GM23248 (cell line): ENCODE measurements around the gene RAD51B. TPM values are rescaled to one million over a fixed set of nuclear protein-coding genes. Genes with fewer than 3 reads are reported as not detected.

Experiments
- DNase-seq: peaks from one replicate; pipeline ENCODE4 v3.0.0-alpha.2; 2015
- H2AFZ ChIP-seq: fragments of 200-600 bp; sonication (generic); 2 replicates; pipeline ENCODE4 v1.6.1; 2016; ENCODE audit warnings: antibody characterized with exemption
- H3F3A ChIP-seq: fragments of 200-600 bp; sonication (generic); 2 replicates; pipeline ENCODE4 v1.6.1; 2016; ENCODE audit warnings: mild to moderate bottlenecking, antibody characterized with exemption, mixed run types; ENCODE audit not compliant: insufficient read depth
- H3K27ac ChIP-seq: fragments of 200-600 bp; sonication (generic); 2 replicates; pipeline ENCODE4 v1.5.1; 2016; ENCODE audit warnings: mild to moderate bottlenecking
- H3K27me3 ChIP-seq: fragments of 200-600 bp; sonication (generic); replicated peaks from 2 replicates; pipeline ENCODE4 v1.6.1; 2016; ENCODE audit warnings: mild to moderate bottlenecking; ENCODE audit not compliant: insufficient read depth
- H3K36me3 ChIP-seq: fragments of 200-600 bp; sonication (generic); 2 replicates; pipeline ENCODE4 v1.6.1; 2016; ENCODE audit warnings: low read depth, mild to moderate bottlenecking
- H3K4me1 ChIP-seq: fragments of 200-600 bp; sonication (generic); 2 replicates; pipeline ENCODE4 v1.6.1; 2016; ENCODE audit warnings: mild to moderate bottlenecking; ENCODE audit not compliant: insufficient read depth
- H3K4me2 ChIP-seq: fragments of 200-600 bp; sonication (generic); one replicate; pipeline ENCODE4 v1.6.1; 2016; ENCODE audit warnings: mild to moderate bottlenecking; ENCODE audit not compliant: unreplicated experiment
- H3K4me3 ChIP-seq: fragments of 200-600 bp; sonication (generic); 2 replicates; pipeline ENCODE4 v1.5.1; 2016; ENCODE audit warnings: mild to moderate bottlenecking
- H3K79me2 ChIP-seq: fragments of 200-600 bp; sonication (generic); 2 replicates; pipeline ENCODE4 v1.6.1; 2016; ENCODE audit warnings: mild to moderate bottlenecking; ENCODE audit not compliant: insufficient read depth
- H3K9ac ChIP-seq: fragments of 200-600 bp; sonication (generic); 2 replicates; pipeline ENCODE4 v1.6.1; 2016; ENCODE audit warnings: mild to moderate bottlenecking
- H3K9me2 ChIP-seq: fragments of 200-600 bp; sonication (generic); 2 replicates; pipeline ENCODE4 v1.6.1; 2016; ENCODE audit warnings: mixed run types, mild to moderate bottlenecking, moderate library complexity; ENCODE audit not compliant: insufficient read depth
- H3K9me3 ChIP-seq: fragments of 200-600 bp; sonication (generic); one replicate; pipeline ENCODE4 v1.6.1; 2017; ENCODE audit warnings: low read depth
- H4K20me1 ChIP-seq: fragments of 200-600 bp; sonication (generic); 2 replicates; pipeline ENCODE4 v1.6.0; 2016; ENCODE audit not compliant: insufficient read depth
- EZH2 ChIP-seq: fragments of 200-600 bp; sonication (generic); IDR thresholded peaks from 2 replicates; pipeline ENCODE4 v1.6.1; 2018; ENCODE audit warnings: antibody characterized with exemption, mild to moderate bottlenecking; ENCODE audit not compliant: insufficient read depth, poor library complexity, severe bottlenecking
- EZH2phosphoT487 ChIP-seq: fragments of 200-600 bp; sonication (generic); IDR thresholded peaks from 2 replicates; pipeline ENCODE4 v1.6.1; 2018; ENCODE audit warnings: antibody characterized with exemption, moderate library complexity, mild to moderate bottlenecking, low read depth; ENCODE audit not compliant: insufficient read depth
- WGBS, 2 experiments: methylation state at CpG; one replicate each; pipeline ENCODE4 v1.1.6; 2015 to 2017; ENCODE audit warnings: low lambda C conversion rate in 2 of 2, low coverage in 1 of 2; ENCODE audit errors: missing lambda C conversion rate in 2 of 2; 5-methylcytosine and 5-hydroxymethylcytosine counted together
- in situ Hi-C: fragments of 300-500 bp; cut with MboI; formaldehyde crosslinking; loops from 2 replicates; pipeline ENCODE4 v1.15.0; 2020
- polyA plus RNA-seq: library from polyadenylated mRNA; unstranded; fragments of >200 nt; fragmentation: Nextera tagmentation; extraction: Ambion mirVana; gene quantifications from 2 replicates; pipeline ENCODE4 v1.2.1, GENCODE V29; 2016
- total RNA-seq: library from RNA; depleted of rRNA; stranded (reverse); fragments of >200 nt; shearing (Covaris generic); gene quantifications from 2 replicates; pipeline ENCODE4 v1.2.3, GENCODE V29; 2014

Gene RAD51B
- total and polyA plus RNA-seq, 2 experiments from 2014 or later: 4.0 to 8.8 TPM

- no peaks in the 10 kb centered on the region for H4K20me1 ChIP-seq
- H3K4me1 ChIP-seq: peaks cover 34% of the 10 kb centered on the region
- H3K27me3 ChIP-seq: no peaks in the 10 kb centered on the region
- H3K9me2 ChIP-seq: no peaks in the 10 kb centered on the region
- 0 out of 2 replicates have a peak, but pooled peaks cover 4% of the 10 kb centered on the region for H3K79me2 ChIP-seq
- no peaks in the 10 kb centered on the region for H3K9me3 ChIP-seq
- no peak for DNase-seq
- peaks cover 27% of the 10 kb centered on the region for H3F3A ChIP-seq
- H3K4me3 ChIP-seq: no peak overlapping the region
- H3K36me3 ChIP-seq: no peaks in the 10 kb centered on the region
- no peak overlapping the region for H3K4me2 ChIP-seq
- in situ Hi-C loops: no loop called here
- 97 to 100% methylated on average over 11 of the region's 11 CpGs for WGBS, 2 experiments
- H2AFZ ChIP-seq: no peak overlapping the region
- TF ChIP-seq EZH2: no peak
- no peak overlapping the region for H3K9ac ChIP-seq
- no peak overlapping the region for H3K27ac ChIP-seq
Observed at GRCh38 chr14:68677901-68678300, 858.3 kb downstream of the RAD51B start.

GRCh38 chr14:68678471-68678870 lies 858.9 kb downstream of the RAD51B start:
- Histone ChIP-seq H2AFZ (no peak overlapping the region), H3K4me1 (peaks cover 40% of the 10 kb centered on the region), H3K36me3 (no peaks in the 10 kb centered on the region)

DNA sequence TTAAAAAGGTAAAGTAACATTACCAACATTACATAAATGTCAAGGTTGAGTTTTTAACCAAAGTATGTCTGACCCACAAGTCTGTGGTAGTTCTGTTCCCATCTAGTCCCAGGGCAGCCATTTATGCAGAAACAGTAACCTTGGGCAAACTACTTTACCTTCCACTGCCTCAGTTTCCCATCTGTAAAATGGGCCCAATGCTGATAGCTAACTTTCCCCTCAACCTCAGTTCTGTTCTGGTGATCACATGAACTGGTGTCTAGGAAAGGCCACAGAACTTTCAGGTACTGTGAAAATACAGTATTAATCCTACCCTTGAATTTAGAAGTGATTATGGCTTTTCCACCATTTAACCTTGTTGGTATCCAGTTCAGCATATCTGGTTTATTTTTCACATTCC lies 859.7 kb downstream of the RAD51B start:
- no peak overlapping the region for H2AFZ ChIP-seq
- no peak overlapping the region for H3K27ac ChIP-seq
- TF ChIP-seq EZH2phosphoT487 (no peak), EZH2 (no peak)
- H3K27me3 ChIP-seq: no peaks in the 10 kb centered on the region
- in situ Hi-C loops: no loop called here
- 0 out of 2 replicates have a peak, but pooled peaks cover 4% of the 10 kb centered on the region for H3K79me2 ChIP-seq
- H4K20me1 ChIP-seq: no peaks in the 10 kb centered on the region
- no peaks in the 10 kb centered on the region for H3K36me3 ChIP-seq
- H3K4me3 ChIP-seq: no peak overlapping the region
- no peaks in the 10 kb centered on the region for H3K9me2 ChIP-seq
- peaks cover 27% of the 10 kb centered on the region for H3F3A ChIP-seq
- no peak overlapping the region for H3K9ac ChIP-seq
- H3K9me3 ChIP-seq: no peaks in the 10 kb centered on the region
- H3K4me1 ChIP-seq: peaks cover 48% of the 10 kb centered on the region
- DNase-seq: no peak
- H3K4me2 ChIP-seq: no peak overlapping the region

More at GRCh38 chr14:68678471-68678870, 858.9 kb downstream of the RAD51B start:
- Histone ChIP-seq H3K27ac (no peak overlapping the region), H3K4me2 (no peak overlapping the region), H3K9me3 (no peaks in the 10 kb centered on the region), H3K27me3 (no peaks in the 10 kb centered on the region), H3F3A (peaks cover 27% of the 10 kb centered on the region), H3K4me3 (no peak overlapping the region), H3K9me2 (no peaks in the 10 kb centered on the region), H3K79me2 (0 out of 2 replicates have a peak, but pooled peaks cover 4% of the 10 kb centered on the region), H4K20me1 (no peaks in the 10 kb centered on the region), H3K9ac (no peak overlapping the region)
- WGBS, 2 experiments: 71 to 78% methylated on average over 1 of the region's 1 CpG
- no peak for DNase-seq
- in situ Hi-C loops: no loop called here
- TF ChIP-seq EZH2phosphoT487 (no peak), EZH2 (no peak)

GRCh38 chr14:68679746-68680467 lies 860.3 kb downstream of the RAD51B start:
- H3K9ac ChIP-seq: no peak overlapping the region
- no peak overlapping the region for H3K4me3 ChIP-seq
- H3K27me3 ChIP-seq: no peaks in the 10 kb centered on the region
- H4K20me1 ChIP-seq: no peaks in the 10 kb centered on the region
- WGBS, 2 experiments: 55 to 57% methylated on average over 8 of the region's 8 CpGs
- in situ Hi-C loops: loop anchor here (10.0 kb wide), 1 partner anchor 425 kb away; no protein-coding TSS in a partner anchor
- 0 out of 2 replicates have a peak, but pooled peaks cover 4% of the 10 kb centered on the region for H3K79me2 ChIP-seq
- no peaks in the 10 kb centered on the region for H3K9me3 ChIP-seq
- peaks cover 51% of the 10 kb centered on the region for H3K4me1 ChIP-seq
- no peak overlapping the region for H3K4me2 ChIP-seq
- H3F3A ChIP-seq: peaks cover 31% of the 10 kb centered on the region
- no peaks in the 10 kb centered on the region for H3K9me2 ChIP-seq
- H2AFZ ChIP-seq: no peak overlapping the region
- H3K27ac ChIP-seq: no peak overlapping the region
- no peak for DNase-seq
- no peak for TF ChIP-seq EZH2phosphoT487
- no peak for TF ChIP-seq EZH2
- no peaks in the 10 kb centered on the region for H3K36me3 ChIP-seq
